ENCODE measurements around the gene HAUS3.

GRCh38 chr4:2246384-2247127 lies 4.6 kb upstream of the HAUS3 start:
- TF ChIP-seq, protein P1, sequence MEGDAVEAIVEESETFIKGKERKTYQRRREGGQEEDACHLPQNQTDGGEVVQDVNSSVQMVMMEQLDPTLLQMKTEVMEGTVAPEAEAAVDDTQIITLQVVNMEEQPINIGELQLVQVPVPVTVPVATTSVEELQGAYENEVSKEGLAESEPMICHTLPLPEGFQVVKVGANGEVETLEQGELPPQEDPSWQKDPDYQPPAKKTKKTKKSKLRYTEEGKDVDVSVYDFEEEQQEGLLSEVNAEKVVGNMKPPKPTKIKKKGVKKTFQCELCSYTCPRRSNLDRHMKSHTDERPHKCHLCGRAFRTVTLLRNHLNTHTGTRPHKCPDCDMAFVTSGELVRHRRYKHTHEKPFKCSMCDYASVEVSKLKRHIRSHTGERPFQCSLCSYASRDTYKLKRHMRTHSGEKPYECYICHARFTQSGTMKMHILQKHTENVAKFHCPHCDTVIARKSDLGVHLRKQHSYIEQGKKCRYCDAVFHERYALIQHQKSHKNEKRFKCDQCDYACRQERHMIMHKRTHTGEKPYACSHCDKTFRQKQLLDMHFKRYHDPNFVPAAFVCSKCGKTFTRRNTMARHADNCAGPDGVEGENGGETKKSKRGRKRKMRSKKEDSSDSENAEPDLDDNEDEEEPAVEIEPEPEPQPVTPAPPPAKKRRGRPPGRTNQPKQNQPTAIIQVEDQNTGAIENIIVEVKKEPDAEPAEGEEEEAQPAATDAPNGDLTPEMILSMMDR (IDR thresholded peaks at IDR 0.05; ENCODE audit: insufficient read depth, low read length, poor library complexity, severe bottlenecking), result no peak
- TF ChIP-seq EZH2phosphoT487 (conservative IDR thresholded peaks at IDR 0.05; ENCODE audit: low read length), result no peak
